Fibroblast of pulmonary artery (primary cell): ENCODE data around the gene TCEAL9.
A peak's percentile ranks its signal among the peaks of the same experiment; 100 is the strongest.
"Not testable (repeated sequence)": the region's sequence is repeated elsewhere in the genome, so short reads cannot be mapped to it uniquely, and the experiment has no call there.

Source experiments
- DNase-seq: peaks from one replicate; pipeline ENCODE4 v3.0.0-alpha.2; 2010; ENCODE audit warnings: low read depth
- H3K4me3 ChIP-seq: replicated peaks from 2 replicates; pipeline ENCODE4 v1.5.1; 2011; ENCODE audit warnings: low read depth, mild to moderate bottlenecking, control low read depth, low read length, moderate library complexity
- TF ChIP-seq, protein P1 (sequence below): IDR thresholded peaks from 2 replicates; pipeline ENCODE4 v1.5.1; 2011; ENCODE audit warnings: mild to moderate bottlenecking, control low read depth, low read length, inconsistent platforms; ENCODE audit errors: missing control alignments

The TCEAL9 gene

DNA sequence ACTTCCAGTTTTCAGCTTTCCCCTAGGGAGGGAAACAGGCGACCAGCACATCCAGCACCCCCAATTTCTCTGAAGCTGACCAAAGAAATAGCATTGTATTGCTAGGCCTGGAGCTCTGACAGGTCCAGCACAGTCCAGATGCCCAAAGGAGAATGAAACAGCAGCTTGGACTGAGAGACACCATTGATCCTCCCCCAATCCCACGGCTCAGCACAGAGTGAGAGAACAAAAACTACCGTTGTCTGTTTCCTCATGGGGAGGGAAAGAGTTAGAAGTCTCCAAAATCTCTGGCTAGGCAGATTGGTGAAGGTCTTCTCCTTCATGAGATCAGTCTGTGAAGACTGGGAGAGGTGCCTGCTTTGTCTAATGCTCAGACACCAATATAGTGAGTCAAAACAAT is 17.6 kb upstream of the TCEAL9 start:
- TF ChIP-seq, protein P1, sequence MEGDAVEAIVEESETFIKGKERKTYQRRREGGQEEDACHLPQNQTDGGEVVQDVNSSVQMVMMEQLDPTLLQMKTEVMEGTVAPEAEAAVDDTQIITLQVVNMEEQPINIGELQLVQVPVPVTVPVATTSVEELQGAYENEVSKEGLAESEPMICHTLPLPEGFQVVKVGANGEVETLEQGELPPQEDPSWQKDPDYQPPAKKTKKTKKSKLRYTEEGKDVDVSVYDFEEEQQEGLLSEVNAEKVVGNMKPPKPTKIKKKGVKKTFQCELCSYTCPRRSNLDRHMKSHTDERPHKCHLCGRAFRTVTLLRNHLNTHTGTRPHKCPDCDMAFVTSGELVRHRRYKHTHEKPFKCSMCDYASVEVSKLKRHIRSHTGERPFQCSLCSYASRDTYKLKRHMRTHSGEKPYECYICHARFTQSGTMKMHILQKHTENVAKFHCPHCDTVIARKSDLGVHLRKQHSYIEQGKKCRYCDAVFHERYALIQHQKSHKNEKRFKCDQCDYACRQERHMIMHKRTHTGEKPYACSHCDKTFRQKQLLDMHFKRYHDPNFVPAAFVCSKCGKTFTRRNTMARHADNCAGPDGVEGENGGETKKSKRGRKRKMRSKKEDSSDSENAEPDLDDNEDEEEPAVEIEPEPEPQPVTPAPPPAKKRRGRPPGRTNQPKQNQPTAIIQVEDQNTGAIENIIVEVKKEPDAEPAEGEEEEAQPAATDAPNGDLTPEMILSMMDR = no peak
- DNase-seq = no peak
- H3K4me3 ChIP-seq = no peak overlapping the region

DNA sequence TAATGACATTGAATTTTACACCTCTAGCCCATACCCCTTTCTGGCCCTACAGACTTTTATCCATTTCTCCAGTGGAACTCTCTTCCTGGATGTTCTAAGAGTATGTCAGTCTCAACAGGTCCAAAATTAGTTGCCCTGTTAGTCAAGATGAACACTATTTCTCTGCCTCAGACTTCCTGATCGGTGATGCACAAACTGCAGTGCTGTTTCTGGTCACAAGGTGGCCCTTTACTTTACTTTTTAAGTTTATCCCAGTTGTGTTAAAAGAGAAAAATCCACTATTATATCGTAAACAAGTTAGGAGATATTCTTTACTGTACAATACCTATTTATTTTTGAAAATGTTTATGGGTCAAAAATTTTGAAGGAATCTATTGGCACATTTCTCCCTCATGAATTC is 13.2 kb upstream of the TCEAL9 start:
- peak; percentile 68 for DNase-seq
- TF ChIP-seq, protein P1 = peak; percentile 65
- no peak overlapping the region for H3K4me3 ChIP-seq

DNA sequence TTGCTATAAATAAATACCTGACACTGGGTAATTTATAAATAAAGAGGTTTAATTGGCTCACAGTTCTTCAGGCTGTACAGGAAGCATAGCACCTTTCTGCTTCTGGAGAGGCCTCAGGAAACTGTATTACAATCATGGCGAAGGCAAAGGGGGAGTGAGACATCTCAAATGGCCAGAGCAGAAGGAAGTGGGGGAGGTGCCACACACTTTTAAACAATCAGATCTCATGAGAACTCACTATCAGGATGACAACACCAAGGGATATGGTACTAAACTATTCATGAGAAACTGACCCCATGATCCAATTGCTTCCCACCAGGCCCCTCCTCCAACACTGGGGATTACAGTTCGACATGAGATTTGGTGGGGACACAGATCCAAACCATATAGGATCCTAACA is 11.7 kb upstream of the TCEAL9 start:
- H3K4me3 ChIP-seq = no peak overlapping the region
- DNase-seq = peak; percentile 47
- TF ChIP-seq, protein P1 = no peak

DNA sequence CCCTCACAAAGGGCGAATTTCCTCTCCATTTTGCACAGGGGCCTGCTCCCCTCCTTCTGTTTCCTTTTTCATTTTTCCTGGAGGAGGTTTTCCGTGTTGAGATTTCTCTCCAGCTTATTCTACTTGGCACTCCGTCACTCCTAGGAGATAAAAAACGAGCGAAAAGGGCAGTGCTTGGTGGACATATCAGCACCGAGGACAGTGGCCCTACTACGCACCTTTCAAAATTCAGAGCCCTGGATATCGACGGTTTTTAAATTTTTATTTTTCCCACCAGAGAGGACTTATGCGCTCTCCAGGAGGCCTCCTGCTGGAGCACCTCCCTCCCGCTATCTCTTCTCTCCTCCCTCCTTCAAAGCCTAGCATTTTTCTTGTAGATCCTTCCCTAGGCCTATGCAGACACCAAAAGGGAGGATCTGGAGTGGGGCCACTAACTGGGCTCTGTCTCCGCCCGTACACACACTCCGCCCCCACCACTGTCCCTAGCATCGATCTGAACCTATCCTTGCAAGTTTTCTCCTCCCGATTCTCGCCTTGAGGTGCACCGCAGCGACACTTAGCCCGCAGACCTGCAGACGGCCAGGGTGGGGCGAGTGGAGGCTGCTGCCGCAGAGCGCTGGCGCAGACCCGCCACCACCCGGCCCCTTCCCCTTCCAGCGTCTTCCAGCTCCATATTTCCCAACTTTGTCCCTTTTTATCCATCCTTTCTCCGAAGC is 8.5 kb upstream of the TCEAL9 start:
- TF ChIP-seq, protein P1 = no peak
- H3K4me3 ChIP-seq = no peak overlapping the region
- DNase-seq = no peak

DNA sequence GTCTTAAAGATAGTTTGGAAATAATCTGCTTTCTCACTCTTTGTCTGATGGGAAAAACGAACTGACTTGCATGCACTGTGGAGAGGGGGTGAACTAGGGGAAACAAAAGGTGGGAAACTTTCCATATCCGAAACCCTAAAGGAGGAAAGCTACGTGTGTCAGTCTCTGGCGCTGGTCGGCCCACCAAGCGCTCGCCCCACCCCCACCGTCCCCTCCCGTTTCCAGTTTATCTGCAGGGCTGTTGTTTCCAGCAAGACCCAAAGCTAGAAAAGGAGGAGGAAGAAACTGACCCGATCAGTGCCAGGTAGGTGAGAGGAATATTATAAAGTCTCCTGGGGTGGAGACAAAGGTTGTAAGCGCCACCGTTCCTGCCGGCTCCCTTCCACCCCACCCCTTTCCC is 552 bp downstream of the TCEAL9 start:
- DNase-seq = no peak
- TF ChIP-seq, protein P1 = no peak
- H3K4me3 ChIP-seq = peak overlapping the region; percentile 91

DNA sequence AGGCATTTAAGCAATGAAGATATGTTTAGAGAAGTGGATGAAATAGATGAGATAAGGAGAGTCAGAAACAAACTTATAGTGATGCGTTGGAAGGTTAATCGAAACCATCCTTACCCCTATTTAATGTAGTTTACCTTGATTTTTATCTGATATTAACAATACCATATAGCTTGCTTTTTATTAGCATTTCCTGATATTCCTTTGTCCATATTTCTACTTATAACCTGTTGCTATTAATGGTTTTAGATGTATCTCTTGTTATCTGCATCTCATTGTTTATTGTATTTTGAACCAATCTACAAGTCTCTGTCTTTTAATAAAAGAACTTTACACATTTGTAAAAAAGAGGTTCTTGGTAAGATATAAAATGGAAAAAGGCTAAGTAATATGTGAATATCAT is 1.6 kb downstream of the TCEAL9 start:
- peak overlapping the region; percentile 91 for H3K4me3 ChIP-seq
- no peak for DNase-seq
- TF ChIP-seq, protein P1 = no peak

DNA sequence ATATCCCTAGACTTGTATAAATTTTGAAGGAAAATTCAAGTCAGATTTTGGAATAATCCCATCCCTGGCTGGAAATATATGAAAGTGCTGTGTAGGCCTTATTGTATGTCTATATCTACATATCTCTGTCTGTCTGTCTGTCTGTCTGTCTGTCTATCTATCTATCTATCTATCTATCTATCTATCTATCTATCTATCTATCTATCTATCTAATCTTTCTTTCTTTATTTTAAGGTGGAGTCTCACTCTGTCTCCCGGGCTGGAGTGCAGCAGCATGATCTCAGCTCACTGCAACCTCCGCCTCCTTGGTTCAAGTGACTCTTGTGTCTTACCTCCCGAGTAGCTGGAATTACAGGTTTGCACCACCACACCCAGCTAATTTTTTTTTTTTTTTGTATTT is 3.3 kb downstream of the TCEAL9 start:
- not testable (repeated sequence) for DNase-seq, H3K4me3 ChIP-seq
